Heart right ventricle (tissue), 16 donors: Measurements from ENCODE around the gene MYH15. TPM values are rescaled to one million over a fixed set of nuclear protein-coding genes. Genes with fewer than 3 reads are reported as not detected.

Experiments used
- ATAC-seq, 8 donors: fragments of 200-7000 bp; cut with Tn5 transposase; one replicate each; pipeline ENCODE4 v1.9.1; 2020; ENCODE audit warnings: mild to moderate bottlenecking in 8 of 8, moderate library complexity in 8 of 8, moderate number of reproducible peaks in 1 of 8
- DNase-seq, 2 donors: peaks; one replicate each; pipeline ENCODE4 v3.0.0-alpha.2; 2020
- H3K27ac ChIP-seq, 10 donors: fragments of 200-600 bp; sonication (generic) in 2 of 10; one replicate each; pipeline versions ENCODE4 v1.5.0 to v1.8.0; 2020 to 2022; ENCODE audit warnings: mild to moderate bottlenecking in 3 of 10
- H3K27me3 ChIP-seq, 7 donors: fragments of 200-600 bp; one replicate each; pipeline ENCODE4 v1.8.0; 2021 to 2022; ENCODE audit warnings: mild to moderate bottlenecking in 2 of 7
- H3K36me3 ChIP-seq, 9 donors: fragments of 200-600 bp; sonication (generic) in 1 of 9; one replicate each; pipeline versions ENCODE4 v1.5.0 to v1.8.0; 2020 to 2022; ENCODE audit warnings: mild to moderate bottlenecking in 2 of 9
- H3K4me1 ChIP-seq, 9 donors: fragments of 200-600 bp; sonication (generic) in 1 of 9; one replicate each; pipeline versions ENCODE4 v1.5.0 to v1.8.0; 2020 to 2022; ENCODE audit warnings: mild to moderate bottlenecking in 4 of 9
- H3K4me3 ChIP-seq, 10 donors: fragments of 200-600 bp; sonication (generic) in 2 of 10; one replicate each; pipeline versions ENCODE4 v1.5.0 to v1.8.0; 2020 to 2022; ENCODE audit warnings: mild to moderate bottlenecking in 7 of 10, moderate library complexity in 2 of 10
- H3K9me3 ChIP-seq, 11 donors: fragments of 200-600 bp in 10 of 11; sonication (generic) in 2 of 11; one replicate each; pipeline versions ENCODE4 v1.5.0 to v1.8.0; 2013 to 2022; ENCODE audit warnings: mild to moderate bottlenecking in 2 of 11, control low read depth in 1 of 11, moderate library complexity in 1 of 11
- CTCF ChIP-seq, 9 donors: fragments of 200-600 bp; sonication (generic) in 2 of 9; IDR thresholded peaks; one replicate each; pipeline versions ENCODE4 v1.5.0 to v1.8.0; 2021 to 2022; ENCODE audit warnings: antibody characterized with exemption in 9 of 9, mild to moderate bottlenecking in 5 of 9, moderate library complexity in 1 of 9
- WGBS, 2 donors: extraction: QIAGEN DNeasy Blood & Tissue Kit; methylation state at CpG; one replicate each; pipeline ENCODE4 v1.1.7; 2013; ENCODE audit warnings: inconsistent platforms in 1 of 2; 5-methylcytosine and 5-hydroxymethylcytosine counted together
- intact Hi-C, 10 donors: fragments of 100-400 bp; cut with DNase I; formaldehyde crosslinking; loops; one replicate each; pipeline versions ENCODE4 v1.11.1 to v1.14.2; 2022
- polyA plus RNA-seq, 2 donors: library from polyadenylated mRNA; stranded (reverse); fragments of 200-250 nt; gene quantifications; one replicate each; pipeline ENCODE4 v1.2.3, GENCODE V29; 2013
- total RNA-seq, 10 donors: library from RNA; stranded (reverse); fragmentation: NEBNext Ultra II Directional in 3 of 10; extraction: Animal tissue kit (Norgen Biotek cat#: 25700) in 3 of 10; gene quantifications; one replicate each; pipeline versions ENCODE4 v1.2.1 to v1.2.4, GENCODE V29; 2021 to 2023
- donor health status: Arrhythmogenic right ventricular cardiomyopathy.
- donor health status: ischemic (EF 13 %, LVEDD 7.1; RV severe dilation, severe dysfunction).
- donor health status: healthy with polysubstance abuse.
- donor health status: DM: no; HTN: yes; CAD: no.
- donor health status: DM: no; HTN: no; CAD: no.
- donor health status: ischemic (EF 25% LVEDD 6.9; RV normal size, moderate dysfunction).
- donor health status: ischemic (EF 25% LVEDD 5.7; RV mildly dilated, moderate dysfunction).
- donor health status: healthy.
- donor health status: DM: yes; HTN: yes; CAD: no.
- donor health status: Ischemic cardiomyopathy.
- donor health status: ischemic (EF 35%, LVEDD 5.7; RV mildly dilated, moderate dysfunction).
- donor health status: nonischemic (EF 11% LVEDD 7.7; RV severe dilation, severe dysfunction).
- donor health status: DM: yes; HTN: yes; CAD: no.
- donor health status: PGD.
- donor health status: ischemic (EF 29% LVEDD 5.4; RV normal size, mild dysfunction).
- donor health status: nonischemic (EF 23%, LVEDD 6.1; RV moderate dilation, normal function).

The MYH15 gene
- total and polyA plus RNA-seq, 12 donors = 0.12 to 1.1 (median 0.26) TPM

GRCh38 chr3:108388136-108389132, 122.0 kb downstream of the MYH15 start:
- no peak for TF ChIP-seq CTCF (IDR thresholded peaks at IDR 0.05)
- ATAC-seq (no peak), DNase-seq (no peak)
- Histone ChIP-seq H3K27me3 (no peaks in the 10 kb centered on the region), H3K9me3 (no peaks in the 10 kb centered on the region), H3K27ac (no peak overlapping the region), H3K4me3 (no peak overlapping the region), H3K36me3 (no peaks in the 10 kb centered on the region), H3K4me1 (no peaks in the 10 kb centered on the region)
- 76 to 77% methylated on average over 12 of the region's 12 CpGs for WGBS, 2 donors
- intact Hi-C loops = no loop called here

- Histone ChIP-seq H3K27ac (no peak overlapping the region), H3K4me1 (no peaks in the 10 kb centered on the region), H3K4me3 (no peak overlapping the region), H3K36me3 (no peaks in the 10 kb centered on the region), H3K27me3 (no peaks in the 10 kb centered on the region), H3K9me3 (no peaks in the 10 kb centered on the region)
- intact Hi-C loops = no loop called here
- ATAC-seq (no peak), DNase-seq (no peak)
- TF ChIP-seq CTCF (IDR thresholded peaks at IDR 0.05) = no peak
- 90 to 91% methylated on average over 1 of the region's 1 CpG for WGBS, 2 donors
Observed at GRCh38 chr3:108387063-108387462, 123.3 kb downstream of the MYH15 start.

- intact Hi-C loops = no loop called here
- Histone ChIP-seq H3K27me3 (no peaks in the 10 kb centered on the region), H3K9me3 (no peaks in the 10 kb centered on the region), H3K4me3 (no peak overlapping the region), H3K27ac (no peak overlapping the region), H3K4me1 (no peaks in the 10 kb centered on the region), H3K36me3 (no peaks in the 10 kb centered on the region)
- TF ChIP-seq CTCF (IDR thresholded peaks at IDR 0.05) = no peak
- DNase-seq = no peak
- ATAC-seq = no peak
Observed at GRCh38 chr3:108383306-108383705, 127.1 kb downstream of the MYH15 start.

GRCh38 chr3:108381529-108382140, 128.8 kb downstream of the MYH15 start:
- DNase-seq (no peak), ATAC-seq (no peak)
- Histone ChIP-seq H3K9me3 (no peaks in the 10 kb centered on the region), H3K4me1 (no peaks in the 10 kb centered on the region), H3K36me3 (no peaks in the 10 kb centered on the region), H3K27ac (no peak overlapping the region), H3K27me3 (no peaks in the 10 kb centered on the region), H3K4me3 (no peak overlapping the region)
- TF ChIP-seq CTCF (IDR thresholded peaks at IDR 0.05) = no peak
- intact Hi-C loops = no loop called here
- 69 to 72% methylated on average over 3 of the region's 3 CpGs for WGBS, 2 donors
